HG03558 (cell line): ENCODE data around the gene GGN.
"Not testable (repeated sequence)": the region's sequence is repeated elsewhere in the genome, so short reads cannot be mapped to it uniquely, and the experiment has no call there.

Experiments
- ATAC-seq: cut with Tn5 transposase; IDR thresholded peaks from one replicate; pipeline ENCODE4 v1.9.1; 2021; ENCODE audit warnings: moderate number of reproducible peaks; ENCODE audit not compliant: unreplicated experiment; ENCODE audit errors: extremely low read depth

Gene GGN

DNA sequence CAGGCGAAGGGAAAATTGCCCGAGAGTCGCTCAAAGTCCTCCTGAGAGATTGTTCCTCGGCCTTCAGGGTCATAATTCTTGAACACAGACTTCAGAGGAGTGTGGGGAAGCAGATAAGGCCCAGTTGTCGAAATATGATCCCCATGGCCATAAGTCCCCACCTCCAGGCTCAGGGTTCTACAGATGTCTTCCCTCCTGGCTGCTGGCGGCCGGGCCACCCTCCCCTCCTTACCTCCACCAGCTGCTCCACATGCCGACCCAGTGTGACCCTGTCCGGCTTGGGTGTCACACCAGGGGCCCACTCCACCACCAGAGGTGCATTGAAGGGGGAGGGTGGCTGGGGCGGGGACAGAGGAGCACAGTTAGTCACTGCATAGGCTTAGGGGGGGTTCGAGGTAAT, 25.1 kb upstream of the GGN start:
- no peak for ATAC-seq

DNA sequence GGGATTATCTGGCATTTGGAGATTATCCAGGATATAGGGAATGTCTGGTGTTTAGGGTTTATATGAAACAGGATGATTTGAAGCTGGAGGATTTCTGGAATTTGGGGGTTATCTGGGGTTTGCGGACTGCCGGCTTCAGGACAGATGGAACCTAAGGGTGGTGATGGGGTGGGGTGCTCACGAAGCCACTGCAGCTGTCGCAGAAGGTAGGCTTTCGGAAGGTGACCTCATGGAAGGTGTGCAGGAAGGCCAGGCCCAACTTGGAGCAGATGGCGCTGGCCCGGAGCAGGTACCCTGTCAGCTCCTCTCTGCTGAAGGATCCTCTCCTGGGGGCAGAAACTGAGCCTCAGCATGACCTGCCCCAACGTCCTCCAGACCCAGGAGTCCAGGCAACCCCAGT, 24.7 kb upstream of the GGN start:
- ATAC-seq, result no peak

DNA sequence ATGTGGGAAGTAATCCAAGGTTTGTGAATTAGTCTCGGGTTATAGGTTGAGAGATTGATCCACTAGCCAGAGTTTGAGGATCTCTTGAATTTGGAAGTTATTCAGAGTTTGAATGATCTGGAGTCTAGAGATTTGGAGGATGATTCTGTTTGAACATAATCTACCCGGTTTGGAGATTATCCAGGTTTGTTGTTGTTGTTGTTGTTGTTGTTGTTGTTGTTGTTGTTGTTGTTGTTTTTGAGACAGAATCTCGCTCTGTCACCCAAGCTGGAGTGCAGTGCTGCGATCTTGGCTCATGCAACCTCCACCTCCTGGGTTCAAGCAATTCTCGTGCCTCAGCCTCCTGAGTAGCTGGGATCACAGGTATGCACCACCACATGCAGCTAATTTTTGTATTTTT, 24.1 kb upstream of the GGN start:
- not testable (repeated sequence) for ATAC-seq

DNA sequence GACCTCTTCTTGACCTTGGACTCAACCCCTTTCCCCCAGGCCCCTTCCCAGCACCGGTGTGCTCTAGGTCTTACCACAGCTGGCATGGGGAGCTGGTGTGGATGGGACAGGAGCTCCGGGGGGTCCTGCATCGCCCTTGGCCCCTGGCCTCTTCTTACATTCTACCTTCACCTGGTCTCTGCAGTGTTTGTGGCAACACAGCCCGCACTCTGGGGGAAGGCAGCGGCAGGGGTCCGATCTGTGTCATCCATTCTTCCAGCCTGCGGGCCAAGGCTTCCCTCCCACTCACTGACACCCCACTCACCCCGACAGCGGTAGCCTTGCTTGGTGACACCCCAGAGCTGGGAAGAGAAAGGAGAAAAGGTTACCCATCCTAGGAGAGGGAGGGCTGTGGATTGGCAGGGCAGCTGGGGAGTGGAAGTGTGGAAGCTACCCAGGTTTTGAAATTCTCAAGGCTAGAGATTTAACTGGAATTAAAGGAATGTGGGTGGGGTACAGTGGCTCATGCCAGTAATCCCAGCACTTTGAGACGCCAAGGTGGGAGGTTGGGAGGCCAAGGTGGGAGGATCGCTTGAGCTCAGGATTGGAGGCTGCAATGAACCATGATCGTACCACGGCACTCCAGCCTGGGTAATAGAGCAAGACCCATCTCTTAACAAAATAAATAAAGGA, 23.3 kb upstream of the GGN start:
- ATAC-seq, result no peak

DNA sequence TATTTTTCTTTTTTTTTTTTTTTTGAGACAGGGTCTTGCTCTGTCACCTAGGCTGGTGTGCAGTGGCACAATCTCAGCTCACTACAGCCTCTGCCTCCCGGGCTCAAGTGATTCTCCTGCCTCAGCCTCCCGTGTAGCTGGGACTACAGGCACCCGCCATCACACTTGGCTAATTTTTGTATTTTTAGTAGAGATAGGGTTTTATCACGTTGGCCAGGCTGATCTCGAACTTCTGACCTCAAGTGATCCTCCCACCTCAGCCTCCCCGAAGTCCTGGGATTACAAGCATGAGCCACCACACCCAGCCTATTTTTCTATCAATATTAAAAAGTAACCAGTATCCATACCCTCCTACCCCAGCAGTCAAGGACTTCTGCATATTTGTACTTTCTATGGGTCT, 22.6 kb upstream of the GGN start:
- not testable (repeated sequence) for ATAC-seq

DNA sequence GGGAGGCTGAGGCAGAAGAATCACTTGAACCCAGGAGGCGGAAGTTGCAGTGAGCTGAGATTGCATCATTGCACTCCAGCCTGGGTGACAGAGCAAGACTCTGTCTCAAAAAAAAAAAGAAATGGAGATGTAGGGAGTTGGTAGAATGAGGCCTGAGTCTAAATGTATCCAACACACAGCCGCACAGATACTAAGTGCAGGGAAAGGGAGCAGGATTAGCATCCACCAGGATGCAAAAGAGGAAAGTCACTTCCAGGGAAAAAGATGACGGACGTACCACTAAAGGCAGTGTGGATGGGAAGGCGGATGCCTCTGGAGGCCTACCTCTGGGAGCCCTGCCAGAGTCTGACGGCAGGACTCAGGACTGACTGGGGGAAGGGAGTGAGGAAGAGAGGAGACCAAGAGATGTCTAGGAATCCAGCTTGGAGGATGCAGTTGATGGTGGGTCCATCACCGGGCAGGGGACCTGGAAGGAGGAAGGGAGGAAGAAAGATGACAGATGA, 21.8 kb upstream of the GGN start:
- no peak for ATAC-seq

DNA sequence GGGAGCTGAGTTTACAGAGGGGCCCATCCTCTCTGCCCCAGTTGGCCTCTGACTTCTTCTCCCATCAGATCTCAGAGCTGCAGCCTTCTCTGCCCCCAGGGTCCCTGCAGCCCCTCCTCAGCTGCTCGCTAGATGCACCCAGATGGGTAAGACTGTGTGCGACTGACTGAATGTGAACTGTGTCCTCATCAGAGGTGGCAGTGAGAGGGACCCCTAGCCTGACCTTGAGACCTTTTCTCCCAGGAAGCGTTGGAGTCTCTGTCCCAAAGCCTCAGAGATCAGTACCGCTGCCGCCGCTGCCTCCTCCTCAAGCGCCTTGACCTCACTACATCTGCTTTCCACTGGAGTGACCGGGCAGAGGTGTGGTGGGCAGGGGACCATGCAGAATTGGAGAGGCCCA, 17.4 kb upstream of the GGN start:
- no peak for ATAC-seq

DNA sequence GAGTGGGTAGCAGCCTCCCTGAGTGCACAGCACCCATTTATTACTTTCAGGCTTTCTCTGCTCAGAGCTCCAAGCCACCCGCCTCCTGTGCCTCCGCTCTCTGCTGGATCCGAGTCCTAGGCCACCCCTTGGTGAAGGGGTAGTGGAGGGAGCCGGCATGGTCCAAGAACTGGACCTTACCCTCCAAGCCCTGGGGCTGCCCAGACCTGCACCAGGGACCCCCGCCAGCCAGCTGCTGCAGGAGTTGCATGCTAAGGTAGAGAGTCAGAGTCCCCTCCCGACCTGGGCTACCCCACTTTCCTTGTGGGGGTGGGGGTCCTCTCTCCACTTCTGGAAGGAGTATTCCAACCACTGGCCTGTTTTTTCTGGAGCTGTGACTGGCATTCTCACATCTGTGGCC, 17.0 kb upstream of the GGN start:
- ATAC-seq, result no peak

DNA sequence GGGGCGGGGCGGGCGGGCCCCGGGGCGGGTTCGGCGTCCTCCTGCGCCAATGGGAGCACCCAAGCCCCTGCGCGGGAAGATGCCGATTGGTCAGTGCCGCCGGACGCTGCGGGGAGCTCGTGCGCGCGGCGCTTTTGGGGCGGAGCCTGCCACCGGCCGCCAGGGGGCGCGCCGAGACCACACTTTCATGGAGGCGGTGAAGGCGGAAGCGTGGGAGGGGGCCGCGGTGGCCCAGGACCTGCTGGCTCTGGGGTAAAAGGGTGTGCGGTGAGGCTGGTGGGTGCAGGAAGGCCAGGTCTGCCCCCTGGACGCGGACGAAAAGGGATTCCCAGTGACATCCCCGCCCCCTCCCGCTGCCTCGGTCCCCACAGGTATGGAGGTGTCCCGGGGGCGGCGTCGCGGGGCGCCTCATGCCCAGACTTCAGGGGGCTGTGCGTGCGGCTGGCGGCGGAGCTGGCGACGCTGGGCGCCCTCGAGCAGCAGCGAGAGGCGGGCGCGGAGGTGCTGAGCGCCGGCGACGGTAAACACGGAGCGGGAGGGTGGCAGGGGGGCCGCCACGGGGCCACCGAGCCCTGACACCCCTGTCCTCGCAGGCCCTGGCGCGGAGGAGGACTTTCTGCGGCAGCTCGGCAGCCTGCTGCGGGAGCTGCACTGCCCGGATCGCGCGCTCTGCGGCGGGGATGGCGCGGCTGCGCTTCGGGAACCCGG, 15.3 kb upstream of the GGN start, which contains the start of gene FAM98C:
TSS of gene FAM98C (plus strand) at position 127 of the 708 bp plus-strand sequence. CDS start at position 188, 61 bp downstream.
- ATAC-seq, result peak; percentile 76

DNA sequence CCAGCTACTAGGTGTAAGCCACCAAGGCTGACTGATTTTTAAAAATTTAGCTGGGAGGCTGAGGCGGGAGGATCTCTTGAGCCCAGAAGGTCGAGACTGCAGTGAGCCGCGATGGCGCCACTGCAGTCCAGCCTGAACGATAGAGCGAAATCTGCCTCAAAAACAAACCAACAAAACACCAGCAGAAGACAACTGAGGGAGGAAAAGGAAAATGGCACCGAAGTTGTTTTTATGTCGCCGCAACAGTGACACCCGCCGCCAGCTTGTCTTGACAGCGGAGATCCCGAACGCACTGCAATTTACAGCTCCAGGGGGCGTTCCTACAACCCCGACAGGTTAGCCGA, 14.8 kb upstream of the GGN start:
- no peak for ATAC-seq

DNA sequence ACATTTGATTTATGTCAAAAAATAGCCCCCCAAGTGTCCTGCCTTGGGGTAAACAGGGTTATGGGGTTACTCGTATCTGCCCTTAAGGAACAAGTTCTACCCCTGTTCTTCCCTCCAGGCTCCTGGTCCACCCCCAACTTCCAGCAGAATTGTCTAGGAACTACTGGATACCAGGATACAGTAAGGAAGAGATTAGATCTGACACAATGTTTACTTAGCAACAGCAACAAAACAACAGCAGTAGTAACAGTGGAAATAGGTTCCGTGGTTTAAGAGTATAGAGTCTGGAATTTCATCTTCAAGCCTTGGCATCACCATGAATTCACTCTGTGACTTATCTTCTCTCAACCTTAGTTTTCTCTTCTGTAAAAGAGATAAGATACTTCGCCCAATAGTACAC, 13.3 kb upstream of the GGN start:
- no peak for ATAC-seq

DNA sequence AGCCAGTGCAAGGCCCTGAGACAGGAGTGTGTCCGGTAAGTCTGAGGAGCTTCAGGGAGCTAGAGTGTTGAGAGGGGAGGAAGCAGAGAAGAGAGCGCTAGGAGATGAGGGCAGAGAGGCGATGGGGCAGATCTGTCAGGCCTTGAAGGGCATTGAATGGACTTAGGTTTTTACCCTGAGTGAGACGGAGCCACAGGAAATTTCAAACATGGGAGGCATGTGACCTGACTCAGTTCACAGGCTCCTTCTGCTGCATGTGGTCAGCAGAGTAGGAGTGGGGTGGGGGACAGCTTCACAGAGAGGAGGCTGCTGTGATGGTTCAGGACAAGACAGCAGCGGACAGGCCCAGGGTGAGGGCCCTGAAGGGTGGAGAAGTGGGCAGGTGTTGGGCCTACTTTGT, 12.5 kb upstream of the GGN start:
- no peak for ATAC-seq

DNA sequence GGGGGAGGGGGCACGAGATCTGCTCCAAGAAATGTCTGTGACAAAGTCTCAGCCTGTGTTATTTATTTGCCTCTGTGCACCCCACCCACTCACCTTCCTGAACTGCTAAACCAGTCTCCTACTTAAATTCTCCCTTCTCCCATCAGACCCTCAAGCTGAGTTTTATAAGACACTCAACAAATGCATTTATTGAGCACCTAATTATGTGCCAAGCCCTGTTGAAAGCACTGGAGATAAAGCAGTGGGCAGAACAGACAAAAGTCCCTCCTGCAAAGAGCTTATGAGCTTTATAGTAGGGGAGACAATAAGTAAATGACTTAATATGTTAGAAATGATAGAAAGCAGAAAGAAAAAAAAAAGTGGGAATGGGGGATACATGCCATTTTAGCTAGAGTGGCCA, 11.7 kb upstream of the GGN start:
- ATAC-seq, result no peak

DNA sequence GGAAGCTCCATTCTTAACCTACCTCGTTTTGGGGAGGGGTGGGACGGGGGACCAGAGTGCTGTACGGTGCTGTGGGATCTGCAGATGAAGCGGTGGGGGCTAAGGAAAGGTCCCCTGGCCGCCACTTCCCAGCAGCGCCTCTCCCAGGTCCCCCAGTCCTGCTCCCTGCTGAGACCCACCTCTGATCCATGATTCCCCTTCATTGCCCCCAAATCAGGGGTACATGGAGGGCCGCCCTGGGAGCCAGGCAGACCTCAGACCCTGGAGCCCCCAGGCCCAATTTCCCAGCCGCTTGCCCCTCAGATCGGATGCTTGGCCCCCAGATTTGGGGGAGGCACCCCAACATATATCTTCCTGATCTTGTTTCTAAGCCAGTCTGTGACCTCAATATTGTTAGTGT, 11.2 kb upstream of the GGN start:
- ATAC-seq, result no peak

DNA sequence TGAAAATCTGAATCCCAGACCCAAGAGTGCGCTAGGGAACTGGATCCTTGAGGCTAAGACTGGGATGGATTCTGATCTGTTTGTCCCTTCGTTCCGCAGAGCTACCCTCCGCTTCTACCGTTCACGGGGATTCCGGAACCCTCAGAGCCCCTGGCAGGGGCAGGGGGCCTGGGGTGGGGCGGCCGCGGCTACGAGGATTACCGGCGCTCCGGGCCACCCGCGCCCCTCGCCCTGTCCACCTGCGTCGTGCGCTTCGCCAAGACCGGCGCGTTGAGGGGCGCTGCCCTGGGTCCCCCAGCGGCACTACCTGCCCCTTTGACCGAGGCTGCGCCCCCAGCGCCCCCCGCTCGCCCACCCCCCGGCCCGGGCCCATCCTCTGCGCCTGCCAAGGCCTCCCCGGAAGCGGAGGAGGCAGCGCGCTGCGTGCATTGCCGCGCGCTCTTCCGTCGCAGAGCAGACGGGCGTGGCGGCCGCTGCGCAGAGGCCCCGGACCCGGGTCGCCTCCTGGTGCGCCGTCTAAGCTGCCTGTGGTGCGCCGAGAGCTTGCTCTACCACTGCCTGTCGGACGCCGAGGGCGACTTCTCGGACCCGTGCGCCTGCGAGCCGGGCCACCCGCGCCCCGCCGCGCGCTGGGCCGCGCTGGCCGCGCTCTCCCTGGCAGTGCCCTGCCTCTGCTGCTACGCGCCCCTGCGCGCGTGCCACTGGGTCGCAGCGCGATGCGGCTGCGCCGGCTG, 7.7 kb upstream of the GGN start:
- no peak for ATAC-seq

DNA sequence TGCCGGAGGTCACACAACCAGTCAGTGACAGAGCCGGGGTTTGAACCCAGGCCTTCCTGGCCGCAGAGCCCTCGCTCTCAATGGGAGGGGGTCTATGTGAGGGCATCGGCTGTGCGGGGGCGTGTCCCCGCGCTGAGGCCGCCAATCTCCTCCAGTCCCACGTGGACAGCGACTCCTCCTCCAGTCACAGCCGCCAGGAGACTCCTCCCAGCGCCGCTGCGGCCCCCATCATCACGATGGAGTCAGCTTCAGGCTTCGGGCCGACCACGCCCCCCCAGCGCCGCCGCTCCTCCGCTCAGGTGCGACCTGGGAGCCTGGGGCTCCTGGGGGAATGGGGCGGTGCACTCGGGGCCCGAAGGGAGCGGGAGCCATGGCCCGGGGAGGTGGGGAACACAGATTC, 6.7 kb upstream of the GGN start:
- ATAC-seq, result no peak

DNA sequence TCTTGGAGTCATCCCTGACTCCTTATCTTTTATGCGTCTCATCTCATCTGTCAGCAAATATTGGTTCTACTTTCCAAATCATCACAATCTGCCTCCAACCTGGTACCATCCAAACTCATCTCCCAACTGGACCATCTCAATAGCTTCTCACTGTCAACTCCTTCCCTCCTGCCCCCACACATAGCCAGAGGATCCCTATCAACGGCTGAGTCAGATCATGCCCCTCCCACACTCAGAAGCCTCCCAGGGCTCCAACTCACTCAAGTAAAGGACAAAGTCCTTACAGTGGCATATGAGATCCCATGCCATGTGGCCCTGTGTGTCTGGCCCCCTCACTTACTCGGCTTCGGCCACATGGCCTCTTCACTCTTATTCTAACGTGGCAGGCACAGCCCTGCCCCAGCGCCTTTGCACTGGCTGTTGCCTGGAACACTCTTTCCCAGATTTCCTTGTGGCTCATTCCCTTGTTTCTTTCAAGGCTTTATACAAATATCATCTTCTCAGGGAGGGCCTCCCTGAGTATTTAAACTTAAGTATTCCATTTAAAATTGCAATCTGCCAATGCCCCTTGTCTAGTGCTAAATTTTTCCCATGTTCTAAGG, 5.0 kb upstream of the GGN start:
- no peak for ATAC-seq

DNA sequence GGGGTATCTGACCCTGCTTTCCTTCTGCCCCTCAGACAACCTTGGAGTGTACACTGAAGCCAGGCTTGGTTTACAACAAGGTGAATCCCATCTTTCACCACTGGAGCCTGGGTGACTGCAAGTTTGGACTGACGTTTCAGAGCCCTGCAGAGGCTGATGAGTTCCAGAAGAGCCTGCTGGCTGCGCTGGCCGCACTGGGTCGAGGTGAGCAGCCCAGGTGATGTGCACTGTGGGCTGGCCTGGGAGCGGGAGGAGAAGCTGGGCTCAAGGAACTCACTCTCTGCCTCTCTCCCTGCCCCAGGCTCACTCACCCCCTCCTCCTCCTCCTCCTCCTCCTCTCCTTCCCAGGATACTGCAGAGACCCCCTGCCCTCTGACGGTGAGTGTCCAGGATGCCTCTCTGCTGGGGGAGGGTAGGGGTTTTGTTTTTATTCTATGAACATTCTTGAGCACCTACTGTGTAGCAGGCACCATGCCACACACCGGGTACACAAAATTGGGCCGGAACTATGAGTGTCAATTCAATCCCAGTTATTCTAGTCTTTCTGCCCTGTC, 4.2 kb upstream of the GGN start:
- ATAC-seq, result no peak

DNA sequence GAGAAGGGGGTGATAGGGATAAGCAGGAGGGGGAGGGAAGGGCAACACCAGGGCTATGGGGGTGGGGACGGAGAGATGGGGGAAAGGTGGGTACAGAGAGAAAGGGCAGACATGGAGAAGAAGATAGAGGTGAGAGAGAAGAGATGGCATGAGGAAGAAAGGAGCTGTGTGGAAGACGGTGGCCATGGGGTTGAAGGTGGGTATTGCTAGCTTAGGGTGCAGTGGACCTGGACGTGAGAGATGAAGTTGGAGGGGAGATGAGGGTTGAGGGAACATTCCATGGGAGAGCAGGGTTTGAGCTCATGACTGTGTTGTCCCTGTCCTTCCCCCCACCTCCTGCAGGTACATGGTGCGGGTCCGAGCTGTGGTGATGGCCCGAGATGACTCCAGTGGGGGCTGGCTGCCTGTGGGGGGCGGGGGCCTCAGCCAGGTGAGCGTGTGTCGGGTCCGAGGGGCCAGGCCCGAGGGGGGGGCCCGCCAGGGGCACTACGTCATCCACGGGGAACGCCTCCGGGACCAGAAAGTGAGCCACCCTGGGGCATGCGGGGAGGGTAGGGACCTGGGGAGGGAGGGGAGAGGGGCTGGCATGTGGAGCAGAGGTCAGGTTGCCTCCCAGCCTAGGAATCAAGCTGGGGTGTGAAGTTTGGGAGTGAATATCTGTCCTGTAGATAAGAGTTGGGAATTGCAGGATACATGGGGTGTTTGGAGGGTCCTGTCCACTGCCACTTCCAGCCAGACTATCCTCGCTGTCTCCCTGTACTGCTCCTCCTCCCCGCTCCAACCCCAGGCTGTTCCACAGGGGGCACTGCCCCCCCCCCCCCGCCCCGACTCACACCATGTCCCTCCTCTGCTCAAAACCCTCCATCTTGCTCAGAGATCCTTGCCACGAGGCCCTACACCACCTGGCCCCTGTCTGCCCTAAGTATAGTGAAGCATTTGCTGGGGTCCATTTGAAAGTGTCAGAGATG, 2.4 kb upstream of the GGN start:
- ATAC-seq, result no peak
